SK-N-SH treated with all-trans-retinoic acid at 6 μM for 48 hours (cell line): ENCODE results near the gene DYNLRB1.
A peak's percentile ranks its signal among the peaks of the same experiment; 100 is the strongest.

Experiments used
- ATAC-seq: fragments of 200-7000 bp; cut with Tn5 transposase; 3 replicates; pipeline ENCODE4 v1.9.1; 2020; ENCODE audit warnings: mild to moderate bottlenecking, moderate library complexity
- CSDC2 ChIP-seq: fragments of 250-450 bp; sonication (Bioruptor Pico); IDR thresholded peaks from 2 replicates; pipeline ENCODE4 v1.5.0; 2020; ENCODE audit warnings: mild to moderate bottlenecking, moderate library complexity
- ESRRG ChIP-seq: fragments of 250-450 bp; sonication (Bioruptor Pico); IDR thresholded peaks from 2 replicates; pipeline ENCODE4 v1.6.1; 2021; ENCODE audit warnings: mild to moderate bottlenecking
- GLIS3 ChIP-seq: fragments of 250-450 bp; sonication (Bioruptor Pico); IDR thresholded peaks from 2 replicates; pipeline ENCODE4 v1.5.0; 2020; ENCODE audit warnings: mild to moderate bottlenecking, moderate library complexity
- ISL1 ChIP-seq: fragments of 250-450 bp; sonication (Bioruptor Pico); IDR thresholded peaks from 2 replicates; pipeline ENCODE4 v2.1.2; 2022; ENCODE audit warnings: mild to moderate bottlenecking, moderate library complexity
- OSR1 ChIP-seq: fragments of 250-450 bp; sonication (Bioruptor Pico); IDR thresholded peaks from 2 replicates; pipeline ENCODE4 v1.8.0; 2022; ENCODE audit warnings: moderate library complexity, mild to moderate bottlenecking, inconsistent platforms
- PPARA ChIP-seq: fragments of 250-450 bp; sonication (Bioruptor Pico); IDR thresholded peaks from 2 replicates; pipeline ENCODE4 v1.5.0; 2020; ENCODE audit warnings: mild to moderate bottlenecking, borderline replicate concordance
- RARB ChIP-seq: fragments of 250-450 bp; sonication (Bioruptor Pico); IDR thresholded peaks from 2 replicates; pipeline ENCODE4 v1.8.0; 2021; ENCODE audit warnings: mild to moderate bottlenecking, moderate library complexity
- SNAI2 ChIP-seq: fragments of 250-450 bp; sonication (Bioruptor Pico); IDR thresholded peaks from 2 replicates; pipeline ENCODE4 v1.5.0; 2020; ENCODE audit warnings: mild to moderate bottlenecking, moderate library complexity
- TCF4 ChIP-seq: fragments of 250-450 bp; sonication (Bioruptor Pico); IDR thresholded peaks from 2 replicates; pipeline ENCODE4 v1.8.0; 2021; ENCODE audit warnings: mild to moderate bottlenecking, moderate library complexity, borderline replicate concordance
- TOX ChIP-seq: fragments of 250-450 bp; sonication (Bioruptor Pico); IDR thresholded peaks from 2 replicates; pipeline ENCODE4 v1.8.0; 2021; ENCODE audit warnings: mild to moderate bottlenecking, moderate library complexity, borderline replicate concordance
- ZC3H10 ChIP-seq: fragments of 250-450 bp; sonication (Bioruptor Pico); IDR thresholded peaks from 2 replicates; pipeline ENCODE4 v1.5.1; 2021; ENCODE audit warnings: mild to moderate bottlenecking, moderate library complexity
- ZFP30 ChIP-seq: fragments of 450-650 bp; formaldehyde crosslinking; IDR thresholded peaks from 2 replicates; pipeline ENCODE4 v1.5.0; 2022; ENCODE audit warnings: mild to moderate bottlenecking, moderate library complexity
- ZNF565 ChIP-seq: fragments of 450-650 bp; formaldehyde crosslinking; conservative IDR thresholded peaks from 2 replicates; pipeline ENCODE4 v1.5.0; 2020; ENCODE audit warnings: low read depth, mild to moderate bottlenecking, moderate library complexity
- ZNF70 ChIP-seq: fragments of 450-650 bp; formaldehyde crosslinking; IDR thresholded peaks from 2 replicates; pipeline ENCODE4 v1.5.0; 2020; ENCODE audit warnings: mild to moderate bottlenecking, moderate library complexity
- ZNF8 ChIP-seq: fragments of 450-650 bp; formaldehyde crosslinking; IDR thresholded peaks from 2 replicates; pipeline ENCODE4 v1.5.0; 2020; ENCODE audit warnings: mild to moderate bottlenecking, moderate library complexity
- TF ChIP-seq, protein P1 (sequence below): fragments of 250-450 bp; sonication (Bioruptor Pico); IDR thresholded peaks from 2 replicates; pipeline ENCODE4 v1.5.1; 2021; ENCODE audit warnings: mild to moderate bottlenecking, moderate library complexity
- TF ChIP-seq, protein P2 (sequence below): fragments of 250-450 bp; sonication (Bioruptor Pico); IDR thresholded peaks from 2 replicates; pipeline ENCODE4 v1.8.0; 2021; ENCODE audit warnings: low read depth, mild to moderate bottlenecking, moderate library complexity, borderline replicate concordance
- TF ChIP-seq, protein P3 (sequence below): fragments of 250-450 bp; sonication (Bioruptor Pico); IDR thresholded peaks from 2 replicates; pipeline ENCODE4 v1.8.0; 2020; ENCODE audit warnings: mild to moderate bottlenecking, moderate library complexity, borderline replicate concordance
- TF ChIP-seq, protein P4 (sequence below): fragments of 250-450 bp; sonication (Bioruptor Pico); IDR thresholded peaks from 2 replicates; pipeline ENCODE4 v1.5.0; 2020; ENCODE audit warnings: mild to moderate bottlenecking, moderate library complexity
- TF ChIP-seq, protein P5 (sequence below): fragments of 250-450 bp; sonication (Bioruptor Pico); IDR thresholded peaks from 2 replicates; pipeline ENCODE4 v1.5.1; 2020; ENCODE audit warnings: low read depth, mild to moderate bottlenecking, moderate library complexity

DYNLRB1 gene

DNA sequence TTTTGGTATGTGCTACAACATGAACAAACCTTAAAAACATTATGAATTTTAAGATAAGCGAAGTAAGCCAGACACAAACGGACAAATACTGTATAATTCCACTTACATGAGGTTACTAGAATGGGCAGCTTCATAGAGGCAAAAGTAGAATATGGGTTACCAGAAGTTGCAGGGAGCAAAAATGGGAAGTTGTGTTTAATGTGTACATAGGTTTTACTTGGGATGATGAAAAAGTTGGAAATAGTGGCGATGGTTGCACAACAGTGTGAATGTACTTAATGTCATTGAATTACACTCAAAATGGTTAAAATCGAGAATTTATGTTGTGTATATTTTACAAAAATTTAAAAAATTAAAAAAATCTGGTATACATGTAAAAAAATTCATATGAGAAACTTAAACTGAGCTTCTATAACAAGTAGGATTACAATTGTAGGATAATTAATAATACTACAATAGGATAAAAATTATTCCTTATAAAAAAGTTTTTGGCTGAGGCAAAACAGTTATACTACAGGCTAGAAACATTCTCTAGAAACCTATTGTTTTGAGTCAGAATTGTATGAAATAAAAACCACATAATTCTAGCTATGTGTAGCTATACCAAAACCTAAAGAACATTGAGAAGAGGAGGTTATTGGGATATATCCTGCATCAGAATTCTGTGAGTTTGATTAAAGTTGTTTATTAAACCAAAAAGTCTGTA, 24.8 kb upstream of the DYNLRB1 start:
- ATAC-seq: no peak
- TF ChIP-seq, protein P1, sequence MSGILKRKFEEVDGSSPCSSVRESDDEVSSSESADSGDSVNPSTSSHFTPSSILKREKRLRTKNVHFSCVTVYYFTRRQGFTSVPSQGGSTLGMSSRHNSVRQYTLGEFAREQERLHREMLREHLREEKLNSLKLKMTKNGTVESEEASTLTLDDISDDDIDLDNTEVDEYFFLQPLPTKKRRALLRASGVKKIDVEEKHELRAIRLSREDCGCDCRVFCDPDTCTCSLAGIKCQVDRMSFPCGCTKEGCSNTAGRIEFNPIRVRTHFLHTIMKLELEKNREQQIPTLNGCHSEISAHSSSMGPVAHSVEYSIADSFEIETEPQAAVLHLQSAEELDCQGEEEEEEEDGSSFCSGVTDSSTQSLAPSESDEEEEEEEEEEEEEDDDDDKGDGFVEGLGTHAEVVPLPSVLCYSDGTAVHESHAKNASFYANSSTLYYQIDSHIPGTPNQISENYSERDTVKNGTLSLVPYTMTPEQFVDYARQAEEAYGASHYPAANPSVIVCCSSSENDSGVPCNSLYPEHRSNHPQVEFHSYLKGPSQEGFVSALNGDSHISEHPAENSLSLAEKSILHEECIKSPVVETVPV: no peak
- no peak for TF ChIP-seq PPARA (CRISPR knock-in tag)
- TF ChIP-seq, all 23 proteins: peak for 0

DNA sequence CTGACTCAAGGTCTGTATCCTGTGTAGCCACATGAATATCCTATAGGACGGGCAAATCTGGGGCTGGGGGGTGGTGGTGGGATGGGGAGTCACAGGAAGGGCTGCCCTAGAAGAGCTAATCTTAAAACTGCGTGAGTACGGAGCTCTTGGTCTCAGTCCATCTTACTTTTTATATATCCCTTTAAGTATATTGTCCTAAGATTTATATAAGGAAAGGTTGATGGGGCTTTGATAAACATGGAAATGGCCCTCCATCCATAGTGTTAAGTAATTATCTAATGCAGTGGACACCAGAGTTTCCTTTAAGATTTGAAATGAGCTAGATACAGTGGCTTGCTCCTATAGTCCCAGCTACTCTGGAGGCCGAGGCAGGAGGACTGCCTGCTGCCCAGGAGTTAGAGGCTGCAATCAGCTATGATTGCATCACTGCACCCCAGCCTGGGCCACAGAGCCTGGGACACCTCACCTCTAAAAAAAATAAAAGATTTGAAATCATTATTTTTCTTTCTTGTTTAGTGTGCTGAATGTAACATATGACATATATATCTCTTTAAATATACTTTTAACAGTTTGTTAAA, 24.2 kb upstream of the DYNLRB1 start:
- TF ChIP-seq OSR1: no peak
- no peak for TF ChIP-seq ZFP30 (CRISPR knock-in tag)
- TF ChIP-seq PPARA (CRISPR knock-in tag): no peak
- TF ChIP-seq, protein P2, sequence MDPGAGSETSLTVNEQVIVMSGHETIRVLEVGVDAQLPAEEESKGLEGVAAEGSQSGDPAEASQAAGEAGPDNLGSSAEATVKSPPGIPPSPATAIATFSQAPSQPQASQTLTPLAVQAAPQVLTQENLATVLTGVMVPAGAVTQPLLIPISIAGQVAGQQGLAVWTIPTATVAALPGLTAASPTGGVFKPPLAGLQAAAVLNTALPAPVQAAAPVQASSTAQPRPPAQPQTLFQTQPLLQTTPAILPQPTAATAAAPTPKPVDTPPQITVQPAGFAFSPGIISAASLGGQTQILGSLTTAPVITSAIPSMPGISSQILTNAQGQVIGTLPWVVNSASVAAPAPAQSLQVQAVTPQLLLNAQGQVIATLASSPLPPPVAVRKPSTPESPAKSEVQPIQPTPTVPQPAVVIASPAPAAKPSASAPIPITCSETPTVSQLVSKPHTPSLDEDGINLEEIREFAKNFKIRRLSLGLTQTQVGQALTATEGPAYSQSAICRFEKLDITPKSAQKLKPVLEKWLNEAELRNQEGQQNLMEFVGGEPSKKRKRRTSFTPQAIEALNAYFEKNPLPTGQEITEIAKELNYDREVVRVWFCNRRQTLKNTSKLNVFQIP (CRISPR knock-in tag): no peak
- TF ChIP-seq ZNF70 (CRISPR knock-in tag): no peak
- TF ChIP-seq ZNF565 (CRISPR knock-in tag): no peak
- TF ChIP-seq, protein P3, sequence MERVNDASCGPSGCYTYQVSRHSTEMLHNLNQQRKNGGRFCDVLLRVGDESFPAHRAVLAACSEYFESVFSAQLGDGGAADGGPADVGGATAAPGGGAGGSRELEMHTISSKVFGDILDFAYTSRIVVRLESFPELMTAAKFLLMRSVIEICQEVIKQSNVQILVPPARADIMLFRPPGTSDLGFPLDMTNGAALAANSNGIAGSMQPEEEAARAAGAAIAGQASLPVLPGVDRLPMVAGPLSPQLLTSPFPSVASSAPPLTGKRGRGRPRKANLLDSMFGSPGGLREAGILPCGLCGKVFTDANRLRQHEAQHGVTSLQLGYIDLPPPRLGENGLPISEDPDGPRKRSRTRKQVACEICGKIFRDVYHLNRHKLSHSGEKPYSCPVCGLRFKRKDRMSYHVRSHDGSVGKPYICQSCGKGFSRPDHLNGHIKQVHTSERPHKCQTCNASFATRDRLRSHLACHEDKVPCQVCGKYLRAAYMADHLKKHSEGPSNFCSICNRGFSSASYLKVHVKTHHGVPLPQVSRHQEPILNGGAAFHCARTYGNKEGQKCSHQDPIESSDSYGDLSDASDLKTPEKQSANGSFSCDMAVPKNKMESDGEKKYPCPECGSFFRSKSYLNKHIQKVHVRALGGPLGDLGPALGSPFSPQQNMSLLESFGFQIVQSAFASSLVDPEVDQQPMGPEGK (CRISPR knock-in tag): no peak
- TF ChIP-seq TOX (CRISPR knock-in tag): no peak
- no peak for TF ChIP-seq ISL1
- no peak for TF ChIP-seq RARB (CRISPR knock-in tag)
- TF ChIP-seq CSDC2 (CRISPR knock-in tag): no peak
- TF ChIP-seq, protein P4, sequence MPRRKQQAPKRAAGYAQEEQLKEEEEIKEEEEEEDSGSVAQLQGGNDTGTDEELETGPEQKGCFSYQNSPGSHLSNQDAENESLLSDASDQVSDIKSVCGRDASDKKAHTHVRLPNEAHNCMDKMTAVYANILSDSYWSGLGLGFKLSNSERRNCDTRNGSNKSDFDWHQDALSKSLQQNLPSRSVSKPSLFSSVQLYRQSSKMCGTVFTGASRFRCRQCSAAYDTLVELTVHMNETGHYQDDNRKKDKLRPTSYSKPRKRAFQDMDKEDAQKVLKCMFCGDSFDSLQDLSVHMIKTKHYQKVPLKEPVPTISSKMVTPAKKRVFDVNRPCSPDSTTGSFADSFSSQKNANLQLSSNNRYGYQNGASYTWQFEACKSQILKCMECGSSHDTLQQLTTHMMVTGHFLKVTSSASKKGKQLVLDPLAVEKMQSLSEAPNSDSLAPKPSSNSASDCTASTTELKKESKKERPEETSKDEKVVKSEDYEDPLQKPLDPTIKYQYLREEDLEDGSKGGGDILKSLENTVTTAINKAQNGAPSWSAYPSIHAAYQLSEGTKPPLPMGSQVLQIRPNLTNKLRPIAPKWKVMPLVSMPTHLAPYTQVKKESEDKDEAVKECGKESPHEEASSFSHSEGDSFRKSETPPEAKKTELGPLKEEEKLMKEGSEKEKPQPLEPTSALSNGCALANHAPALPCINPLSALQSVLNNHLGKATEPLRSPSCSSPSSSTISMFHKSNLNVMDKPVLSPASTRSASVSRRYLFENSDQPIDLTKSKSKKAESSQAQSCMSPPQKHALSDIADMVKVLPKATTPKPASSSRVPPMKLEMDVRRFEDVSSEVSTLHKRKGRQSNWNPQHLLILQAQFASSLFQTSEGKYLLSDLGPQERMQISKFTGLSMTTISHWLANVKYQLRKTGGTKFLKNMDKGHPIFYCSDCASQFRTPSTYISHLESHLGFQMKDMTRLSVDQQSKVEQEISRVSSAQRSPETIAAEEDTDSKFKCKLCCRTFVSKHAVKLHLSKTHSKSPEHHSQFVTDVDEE (CRISPR knock-in tag): no peak
- TF ChIP-seq, protein P1: no peak
- no peak for TF ChIP-seq ZNF8 (CRISPR knock-in tag)
- TF ChIP-seq, protein P5, sequence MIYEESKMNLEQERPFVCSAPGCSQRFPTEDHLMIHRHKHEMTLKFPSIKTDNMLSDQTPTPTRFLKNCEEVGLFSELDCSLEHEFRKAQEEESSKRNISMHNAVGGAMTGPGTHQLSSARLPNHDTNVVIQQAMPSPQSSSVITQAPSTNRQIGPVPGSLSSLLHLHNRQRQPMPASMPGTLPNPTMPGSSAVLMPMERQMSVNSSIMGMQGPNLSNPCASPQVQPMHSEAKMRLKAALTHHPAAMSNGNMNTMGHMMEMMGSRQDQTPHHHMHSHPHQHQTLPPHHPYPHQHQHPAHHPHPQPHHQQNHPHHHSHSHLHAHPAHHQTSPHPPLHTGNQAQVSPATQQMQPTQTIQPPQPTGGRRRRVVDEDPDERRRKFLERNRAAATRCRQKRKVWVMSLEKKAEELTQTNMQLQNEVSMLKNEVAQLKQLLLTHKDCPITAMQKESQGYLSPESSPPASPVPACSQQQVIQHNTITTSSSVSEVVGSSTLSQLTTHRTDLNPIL: no peak
- no peak for TF ChIP-seq ESRRG (CRISPR knock-in tag)
- TF ChIP-seq SNAI2 (CRISPR knock-in tag): no peak
- TF ChIP-seq ZC3H10 (CRISPR knock-in tag): no peak
- TF ChIP-seq GLIS3: no peak
- no peak for ATAC-seq

DNA sequence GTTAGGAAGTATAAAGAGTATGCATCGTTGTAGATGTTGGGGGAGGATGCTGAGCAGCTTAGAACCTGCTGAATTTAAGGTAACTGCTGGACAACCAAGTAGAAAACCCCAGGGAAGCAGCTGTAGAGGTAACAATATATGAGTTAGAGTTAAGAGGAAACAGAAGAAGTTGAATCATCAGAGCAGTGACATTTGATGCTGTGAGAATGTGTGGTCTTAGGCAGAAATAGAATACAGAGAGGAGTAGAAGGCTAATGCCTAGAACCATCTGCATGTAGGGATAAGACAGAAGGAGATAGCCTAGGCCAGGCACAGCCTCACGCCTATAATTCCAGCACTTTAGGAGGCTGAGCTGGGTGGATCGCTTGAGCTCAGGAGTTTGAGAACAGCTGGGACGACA, 22.6 kb upstream of the DYNLRB1 start:
- peak; percentile 32; the same call in 2 of the 3 replicates for ATAC-seq
- TF ChIP-seq ZNF70 (CRISPR knock-in tag): no peak
- TF ChIP-seq, protein P5: no peak
- TF ChIP-seq TCF4: no peak
- TF ChIP-seq SNAI2 (CRISPR knock-in tag): no peak
- TF ChIP-seq ISL1: no peak
- TF ChIP-seq ZC3H10 (CRISPR knock-in tag): no peak
